PFSK-1 (cell line): Measurements from ENCODE around the gene HHAT.

Experiments
- POLR2AphosphoS5 ChIP-seq: IDR thresholded peaks from 2 replicates; pipeline ENCODE4 v1.6.1; 2012; ENCODE audit warnings: low read depth, mild to moderate bottlenecking, control low read depth, low read length, moderate library complexity
- REST ChIP-seq, 2 experiments: IDR thresholded peaks; 2 replicates each; pipeline versions ENCODE4 v1.6.1 to v1.8.0; 2011 to 2012; ENCODE audit warnings: low read depth in 2 of 2, low read length in 2 of 2, control low read depth in 1 of 2, inconsistent platforms in 1 of 2, mild to moderate bottlenecking in 1 of 2, moderate library complexity in 1 of 2; ENCODE audit not compliant: insufficient read depth in 1 of 2

GRCh38 chr1:210605099-210605498 lies 276.4 kb downstream of the HHAT start:
- TF ChIP-seq REST (IDR thresholded peaks at IDR 0.05; ENCODE audit: insufficient read depth in 1 of 2, low read depth in 2 of 2, low read length in 2 of 2) (no peak), POLR2AphosphoS5 (no peak)
